Omental fat pad (tissue), 4 donors: ENCODE results near the gene CGAS. TPM values are rescaled to one million over a fixed set of nuclear protein-coding genes. Genes with fewer than 3 reads are reported as not detected.
A peak's percentile ranks its signal among the peaks of the same experiment; 100 is the strongest.

Experiments
- ATAC-seq: fragments of 150-250 bp; one replicate; pipeline ENCODE4 v1.9.1; 2016; ENCODE audit warnings: mild to moderate bottlenecking, moderate library complexity; ENCODE audit not compliant: low FRiP score
- DNase-seq: peaks from one replicate; pipeline ENCODE4 v3.0.0-alpha.2; 2019; ENCODE audit warnings: low spot score
- CTCF ChIP-seq, 3 donors: fragments of 450-650 bp; IDR thresholded peaks; one replicate each; pipeline ENCODE4 v1.5.1; 2016 to 2017; ENCODE audit warnings: antibody characterized with exemption in 3 of 3, mild to moderate bottlenecking in 3 of 3, moderate library complexity in 2 of 3
- total RNA-seq, 4 donors: library from RNA; depleted of rRNA; stranded (reverse); fragments of >200 nt; gene quantifications; one replicate each; pipeline ENCODE4 v1.1.0, GENCODE V29; 2016

Gene CGAS
- total RNA-seq, 4 donors from 2014 or later: 3.6 to 11.0 (median 6.5) TPM

GRCh38 chr6:73451223-73452106, 632 bp downstream of the CGAS start:
- no peak for DNase-seq
- ATAC-seq: peak; percentile 70
- TF ChIP-seq CTCF (IDR thresholded peaks at IDR 0.05): no peak

GRCh38 chr6:73443555-73443954, 8.5 kb downstream of the CGAS start:
- ATAC-seq (no peak), DNase-seq (no peak)
- TF ChIP-seq CTCF (IDR thresholded peaks at IDR 0.05): no peak

GRCh38 chr6:73435236-73435635, 16.9 kb downstream of the CGAS start:
- no peak for TF ChIP-seq CTCF (IDR thresholded peaks at IDR 0.05)
- ATAC-seq (no peak), DNase-seq (no peak)

GRCh38 chr6:73421534-73421933, 30.6 kb downstream of the CGAS start:
- ATAC-seq (no peak), DNase-seq (no peak)
- no peak for TF ChIP-seq CTCF (IDR thresholded peaks at IDR 0.05)

GRCh38 chr6:73418081-73418741, 33.9 kb downstream of the CGAS start:
- DNase-seq: no peak
- no peak for ATAC-seq
- no peak for TF ChIP-seq CTCF (IDR thresholded peaks at IDR 0.05)

- no peak for TF ChIP-seq CTCF (IDR thresholded peaks at IDR 0.05)
- ATAC-seq (no peak), DNase-seq (no peak)
Observed at GRCh38 chr6:73413102-73413501, 39.0 kb downstream of the CGAS start.
